GM19099 (cell line): ENCODE measurements around the gene KMO.

ENCODE experiments used
- POLR2A ChIP-seq: IDR thresholded peaks from 3 replicates; pipeline ENCODE4 v1.6.1; 2011; ENCODE audit warnings: low read depth; ENCODE audit not compliant: insufficient read length; ENCODE audit errors: extremely low read depth

KMO gene

DNA sequence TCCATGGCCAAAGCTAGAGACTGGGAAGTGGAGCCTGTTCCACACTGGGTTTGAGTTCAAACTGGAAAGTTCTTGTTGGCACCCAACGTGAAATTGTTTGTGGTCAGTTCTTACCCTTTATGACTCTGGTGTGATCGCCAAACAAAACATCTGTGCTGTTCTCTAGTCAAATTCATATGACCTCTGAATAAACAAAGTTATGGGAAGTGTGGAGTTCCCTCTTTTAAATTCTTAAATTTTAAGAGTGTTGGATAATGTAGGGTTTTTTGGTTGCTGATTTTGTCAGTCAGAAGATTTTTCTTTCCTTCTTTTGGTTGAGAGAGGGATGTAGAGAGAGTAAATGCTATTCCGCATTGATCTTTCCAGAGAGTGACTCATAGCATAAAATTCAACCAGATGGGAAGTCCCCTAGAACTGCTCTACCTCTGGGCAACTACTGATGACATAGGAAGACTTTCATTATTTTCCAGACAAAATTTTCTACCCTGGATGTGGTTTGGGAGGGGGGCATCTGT, 71.6 kb downstream of the KMO start:
- TF ChIP-seq POLR2A = no peak

DNA sequence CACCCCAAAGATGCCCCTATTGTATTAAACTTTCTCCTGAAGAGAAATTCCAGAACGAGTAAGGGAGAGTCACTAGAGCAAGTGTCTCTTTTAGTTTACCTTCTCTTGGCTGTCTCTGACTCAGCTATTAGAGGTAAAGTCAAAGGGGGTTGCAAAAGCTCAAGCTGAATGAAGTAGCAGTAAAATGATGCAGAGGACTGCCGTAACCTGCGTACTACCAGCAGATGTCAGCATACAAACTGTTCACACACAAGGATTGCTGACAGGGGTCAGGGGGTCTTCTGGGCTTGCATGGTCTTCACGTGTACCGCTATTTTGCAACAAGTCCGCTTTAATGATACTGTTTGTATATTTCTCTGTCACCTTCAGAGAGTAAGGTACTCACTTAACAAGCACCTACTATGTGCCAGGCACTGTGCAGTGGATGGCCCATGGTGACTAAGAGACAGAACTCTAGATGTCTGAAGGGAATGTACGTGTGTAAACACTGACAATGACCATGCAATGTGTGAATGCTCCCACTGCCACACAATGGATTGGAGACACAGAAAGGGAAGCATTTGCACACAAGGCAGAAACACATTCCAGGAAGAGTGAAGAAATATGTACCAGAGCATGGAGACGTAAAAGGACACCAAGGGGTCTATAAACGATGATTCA, 73.1 kb downstream of the KMO start:
- TF ChIP-seq POLR2A = no peak

DNA sequence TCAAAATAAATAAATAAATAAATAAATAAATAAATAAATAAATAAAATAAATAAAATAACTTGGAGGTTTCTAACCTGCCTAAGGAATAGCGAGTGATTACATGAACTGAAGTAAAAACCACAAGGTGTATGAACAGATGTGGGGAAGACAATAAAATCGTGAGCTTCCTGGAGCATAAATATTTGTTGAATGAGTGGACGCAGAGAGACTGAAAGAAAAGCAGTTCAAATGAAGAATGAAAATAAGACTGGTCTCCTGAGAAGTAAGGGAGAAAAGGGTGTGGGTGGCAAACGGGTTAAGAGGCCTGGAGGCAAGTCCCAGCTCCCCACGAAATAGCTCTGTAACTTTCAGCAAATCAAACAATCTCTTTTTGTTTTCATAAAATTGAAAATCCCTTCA, 74.4 kb downstream of the KMO start:
- TF ChIP-seq POLR2A = no peak

DNA sequence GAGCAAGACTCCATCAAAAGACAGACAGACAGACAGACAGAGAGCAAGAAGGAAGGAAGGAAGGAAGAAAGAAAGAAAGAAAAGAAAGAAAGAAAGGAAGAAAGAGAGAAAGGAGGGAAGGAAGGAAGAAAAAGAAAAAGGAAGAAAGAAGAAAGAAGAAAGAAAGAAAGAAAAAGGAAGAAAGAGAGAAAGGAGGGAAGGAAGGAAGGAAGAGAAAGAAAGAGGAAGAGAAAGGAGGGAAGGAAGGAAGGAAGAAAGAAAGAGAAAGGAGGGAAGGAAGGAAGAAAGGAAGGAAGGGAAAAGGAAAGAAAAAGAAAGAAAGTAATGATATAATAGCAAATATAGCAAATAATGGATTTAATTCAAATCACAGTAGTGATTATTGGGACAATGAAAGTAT, 75.3 kb downstream of the KMO start:
- TF ChIP-seq POLR2A = no peak

DNA sequence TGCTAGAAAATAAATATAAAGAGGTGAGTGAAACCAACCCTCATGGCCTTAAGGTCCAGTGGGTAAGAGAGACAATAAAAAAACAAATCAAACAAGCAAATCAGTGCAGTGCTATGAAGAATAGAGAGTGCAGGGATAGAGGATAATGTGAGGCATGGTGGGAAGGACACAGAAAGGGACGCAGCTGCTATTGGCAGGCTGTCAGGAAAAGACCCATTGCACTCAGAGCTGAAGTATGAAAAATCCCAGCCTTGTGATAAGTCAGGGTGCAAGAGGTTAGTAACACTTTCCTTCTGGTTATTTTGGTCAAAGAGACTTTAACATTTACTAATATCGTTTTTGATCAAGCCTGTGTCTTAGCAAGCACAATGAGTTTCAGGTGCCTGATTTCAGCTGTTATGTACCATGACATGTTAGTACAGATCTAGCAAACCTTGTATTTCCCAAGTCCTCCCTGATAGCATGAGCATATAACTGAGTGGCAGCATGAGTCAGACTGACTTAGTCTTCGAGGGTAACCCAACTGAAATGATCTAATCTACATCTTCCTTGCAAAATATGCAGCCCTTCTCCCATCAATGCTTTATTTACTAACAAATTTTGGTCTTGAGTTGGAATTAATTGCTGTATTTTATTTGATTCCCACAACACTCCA, 76.3 kb downstream of the KMO start:
- TF ChIP-seq POLR2A = no peak

DNA sequence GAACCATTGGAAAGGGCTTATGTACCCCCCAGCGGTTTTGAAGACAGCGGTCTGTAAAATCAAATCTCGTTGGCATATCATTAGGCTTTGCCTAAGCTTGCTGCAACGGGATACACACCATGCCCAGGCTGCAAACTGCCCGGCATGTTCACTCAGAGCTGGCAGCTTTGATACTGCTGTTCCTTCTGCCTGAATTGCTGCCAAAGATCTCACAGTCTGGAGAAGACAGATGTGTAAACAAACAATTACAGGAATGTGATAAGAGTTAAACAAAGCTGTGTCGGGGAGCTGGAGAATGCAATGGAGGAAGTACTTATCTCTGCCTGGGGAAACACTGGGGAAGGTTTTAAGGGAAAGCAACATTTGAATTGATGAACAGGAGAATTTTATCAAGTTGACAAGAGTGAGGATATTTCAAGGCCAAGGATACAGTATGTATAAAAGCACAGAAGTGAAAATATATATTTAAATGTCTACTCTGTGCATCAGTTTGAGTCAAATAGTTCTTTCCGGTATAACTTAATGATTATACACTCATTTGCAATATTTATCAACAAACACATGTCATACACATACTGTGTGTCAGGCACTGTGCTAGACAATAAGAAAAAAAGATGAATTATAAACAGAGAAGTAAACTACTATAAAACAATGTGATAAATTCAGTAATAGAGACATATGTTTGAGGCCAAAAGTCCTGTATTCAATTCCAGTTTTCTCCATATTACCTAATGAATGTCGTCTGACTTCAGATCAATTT, 78.1 kb downstream of the KMO start:
- no peak for TF ChIP-seq POLR2A

DNA sequence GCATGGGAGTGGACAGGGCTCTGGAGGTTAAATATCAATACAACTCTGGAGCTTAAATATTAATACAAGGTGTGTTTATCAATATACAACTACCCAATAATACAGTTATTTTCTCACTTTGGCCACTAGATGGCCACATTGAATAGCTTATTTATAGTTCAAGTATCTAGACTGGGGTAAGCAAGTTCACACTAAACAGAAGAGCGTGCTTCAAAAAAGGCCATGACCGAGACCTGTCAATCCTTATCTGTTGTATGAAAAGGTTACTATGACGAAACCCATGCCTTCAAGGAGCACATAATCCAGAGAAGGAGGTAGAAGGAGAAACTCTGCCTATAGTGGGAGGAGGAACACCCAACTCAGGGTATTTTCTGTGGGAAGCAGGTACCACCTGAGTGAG, 78.9 kb downstream of the KMO start:
- no peak for TF ChIP-seq POLR2A

DNA sequence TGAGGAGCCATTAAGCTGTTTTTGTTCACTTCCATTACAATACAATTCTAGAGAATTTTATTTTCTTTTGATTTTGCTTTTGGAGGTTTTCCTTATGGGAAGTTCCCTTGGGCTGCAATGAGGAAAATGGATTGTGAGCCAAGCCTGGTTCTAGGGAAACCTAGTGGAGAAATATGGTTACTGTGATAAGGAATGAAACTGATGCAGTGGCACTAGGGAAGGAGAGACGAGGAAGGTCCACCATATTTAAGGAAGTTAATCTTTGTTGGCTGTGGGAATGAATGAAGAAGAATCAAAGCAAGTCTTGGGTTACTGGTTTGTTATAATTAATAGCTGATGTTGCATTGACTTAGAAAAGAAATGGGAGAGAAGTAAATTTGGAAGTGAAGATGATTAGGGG, 79.6 kb downstream of the KMO start:
- no peak for TF ChIP-seq POLR2A

DNA sequence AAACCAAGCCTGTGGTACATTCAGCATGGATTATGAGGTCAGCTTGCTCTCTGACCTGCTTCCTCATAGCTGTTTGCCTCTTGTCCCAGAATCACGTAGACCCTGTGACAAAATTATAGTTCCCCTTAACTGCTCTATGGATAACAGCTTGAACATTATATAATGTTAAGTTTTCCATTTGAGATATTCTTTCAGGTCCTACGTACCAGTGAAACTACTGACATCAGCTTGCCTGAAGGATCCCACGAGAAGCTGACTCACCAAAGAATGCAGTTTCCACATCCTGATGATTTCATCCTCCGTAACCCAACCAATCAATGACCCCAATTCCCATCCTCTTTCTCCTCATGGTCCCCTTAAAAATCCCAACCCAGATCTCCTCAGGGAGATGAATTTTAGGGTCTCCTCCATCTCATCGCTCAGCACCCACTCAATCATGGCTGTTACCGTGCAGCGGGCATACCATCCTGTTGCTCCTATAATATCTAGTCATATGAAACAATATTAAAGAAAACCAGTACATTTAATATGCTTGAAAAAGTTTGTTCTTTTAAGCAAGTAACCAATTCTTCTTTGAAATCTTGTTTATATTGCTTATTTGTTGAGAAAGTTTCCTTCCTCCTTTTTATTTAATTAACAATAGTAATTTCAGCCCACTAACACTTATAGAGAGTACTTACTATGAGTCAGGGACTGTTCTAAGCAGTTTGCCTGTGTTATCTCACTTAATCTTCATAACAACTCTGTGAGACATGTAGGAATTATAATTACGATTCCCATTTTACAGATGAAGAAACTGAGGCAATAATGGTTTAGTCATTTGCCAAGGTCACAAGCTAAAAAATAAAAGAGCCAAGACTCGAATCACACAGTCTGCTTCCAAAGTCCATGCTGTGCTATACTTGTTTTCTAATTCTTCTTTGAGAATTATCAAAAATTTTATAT, 80.6 kb downstream of the KMO start:
- TF ChIP-seq POLR2A = no peak

DNA sequence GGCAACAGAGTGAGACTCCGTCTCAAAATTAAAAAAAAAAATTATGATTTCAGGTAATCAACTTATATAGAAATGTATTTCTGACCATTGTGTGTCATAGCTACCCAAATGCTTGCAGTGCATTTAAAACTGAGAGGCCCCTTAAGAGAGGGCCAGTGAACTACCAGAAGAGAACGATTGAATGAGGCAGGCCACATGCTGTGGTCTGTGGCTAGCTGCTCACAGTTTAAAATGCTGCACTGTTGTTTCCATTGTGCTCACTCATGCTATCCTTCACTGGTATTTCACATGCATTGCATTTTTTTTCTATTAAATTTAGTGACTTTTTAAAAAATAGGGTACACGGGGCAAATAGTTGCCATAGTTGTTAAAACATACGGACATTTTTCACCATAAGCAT, 82.0 kb downstream of the KMO start:
- TF ChIP-seq POLR2A = no peak

DNA sequence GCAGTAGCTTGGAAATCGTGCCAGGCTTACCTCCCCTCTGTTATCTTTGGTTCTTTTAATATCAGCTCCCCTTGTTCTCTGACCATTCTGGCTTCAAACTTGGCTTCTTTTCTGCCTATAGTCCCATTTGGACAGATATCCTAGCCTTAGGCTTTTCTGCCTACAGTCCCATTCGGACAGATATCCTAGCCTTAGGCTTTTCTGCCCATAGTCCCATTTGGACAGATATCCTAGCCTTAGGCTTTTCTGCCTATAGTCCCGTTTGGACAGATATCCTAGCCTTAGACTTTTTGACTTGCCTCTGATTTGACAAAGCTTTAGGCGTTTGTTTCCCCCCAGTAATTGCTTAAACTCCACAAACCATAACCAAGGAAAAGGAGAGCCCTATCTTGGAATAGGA, 82.4 kb downstream of the KMO start:
- TF ChIP-seq POLR2A = no peak

DNA sequence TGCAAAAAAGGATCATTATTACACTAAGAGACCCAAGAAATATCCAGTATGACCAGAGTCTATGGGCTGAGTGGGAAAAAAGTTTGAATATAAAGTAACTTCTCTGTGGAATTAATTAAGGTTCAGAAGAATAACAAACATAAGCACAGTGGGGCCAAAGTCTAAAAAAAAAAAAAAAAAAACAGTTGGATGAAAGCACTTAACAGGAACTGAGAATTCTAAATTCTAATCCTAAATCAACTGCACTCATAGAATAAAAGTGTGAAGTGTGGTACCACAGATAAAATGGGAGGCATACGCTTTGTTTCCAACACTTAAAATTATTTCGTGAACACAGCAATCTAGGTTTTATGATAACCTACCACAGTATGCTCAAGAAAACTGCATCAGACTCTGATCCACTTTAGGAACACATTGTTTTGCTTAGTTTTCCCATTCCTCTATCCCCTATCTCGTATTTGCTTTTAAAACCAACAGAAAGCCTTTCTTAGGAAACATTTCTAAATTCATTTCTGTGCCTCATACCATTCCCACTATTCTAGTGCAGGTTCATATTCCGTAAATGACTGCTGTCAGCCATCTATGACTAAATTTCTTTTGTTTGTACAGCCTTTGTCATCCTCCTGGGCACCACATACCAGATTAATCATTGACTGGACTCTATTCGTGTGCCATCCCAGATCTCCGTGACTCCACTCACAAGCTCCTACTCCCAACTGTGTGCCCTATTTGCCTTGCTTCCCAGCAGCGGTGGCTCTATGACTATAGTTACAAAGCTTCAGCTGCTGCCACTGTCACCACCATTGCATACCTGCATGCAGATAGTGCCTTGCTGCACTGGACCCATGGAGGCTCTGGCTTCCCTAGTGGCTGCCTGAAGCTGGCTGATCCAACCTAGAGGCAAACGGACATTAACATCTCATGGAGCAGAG, 83.1 kb downstream of the KMO start:
- no peak for TF ChIP-seq POLR2A

DNA sequence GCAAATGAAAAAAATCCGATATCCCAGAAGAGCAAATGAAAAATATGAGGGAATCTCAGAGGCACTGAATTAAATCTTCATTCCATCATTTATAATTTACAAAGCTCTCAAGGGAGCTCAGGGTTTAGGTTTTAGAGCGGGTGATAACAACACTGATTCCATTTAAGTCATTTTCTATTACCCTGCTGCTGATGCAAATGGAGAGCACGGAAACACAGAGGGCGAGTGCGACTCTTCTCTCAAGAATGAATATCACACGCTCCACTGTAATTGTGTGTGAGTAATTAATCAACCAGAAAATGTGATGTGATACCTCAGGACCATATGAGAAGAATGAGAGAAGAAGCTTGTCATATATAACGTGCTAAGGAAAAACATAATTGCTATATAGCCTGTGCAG, 85.2 kb downstream of the KMO start:
- TF ChIP-seq POLR2A = no peak

DNA sequence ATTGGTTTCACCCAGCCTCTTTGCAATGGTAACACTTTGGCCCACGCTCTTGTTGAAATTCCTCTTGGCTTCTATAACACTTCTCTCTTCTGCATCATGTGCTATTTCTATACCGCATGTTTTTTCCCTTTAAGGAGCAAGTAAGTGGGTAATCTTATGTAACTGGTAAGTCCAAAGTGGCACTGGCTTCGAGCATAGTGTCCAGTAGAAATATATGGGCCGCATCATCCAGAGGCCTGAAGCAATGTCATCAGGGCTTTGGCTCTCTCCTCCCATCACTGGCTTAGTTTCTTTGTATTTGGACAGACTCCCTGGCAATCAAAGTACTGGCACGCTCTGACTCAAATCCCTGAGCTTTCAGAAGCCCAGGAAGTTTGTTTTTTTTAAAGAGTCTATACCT, 90.5 kb downstream of the KMO start:
- no peak for TF ChIP-seq POLR2A
